K562 (cell line): Measurements from ENCODE around the gene HOXA4. TPM values are rescaled to one million over a fixed set of nuclear protein-coding genes. Genes with fewer than 3 reads are reported as not detected.

Experiments
- ATAC-seq: fragments of 200-7000 bp; cut with Tn5 transposase; 3 replicates; pipeline ENCODE4 v1.9.1; 2020; ENCODE audit warnings: moderate library complexity
- BruUV-seq: library from RNA; stranded (reverse); fragments of 400-500 nt; replicated peaks from 2 replicates; lab custom pipeline; 2021; lab: Mats Ljungman, UMichigan
- CTCF ChIA-PET: fragments of 300-600 bp; formaldehyde crosslinking; extraction: SDS; loops from one replicate; lab custom pipeline; 2021; ENCODE audit warnings: low intra/inter-chr PET ratio; lab: Yijun Ruan, JAX
- POLR2A ChIA-PET: fragments of 300-600, 350-650 bp; sonication (Branson Sonifier 250); formaldehyde crosslinking; extraction: SDS; loops from one replicate; lab custom pipeline; 2021; ENCODE audit warnings: antibody characterized with exemption, inconsistent platforms; lab: Yijun Ruan, JAX
- DNase-seq, 4 experiments: peaks; one replicate each; pipeline versions ENCODE4 v3.0.0 to v3.0.0-alpha.2; 2011 to 2018; ENCODE audit warnings: low spot score in 3 of 4, mixed read lengths in 3 of 4; ENCODE audit errors: extremely low read depth in 1 of 4
- FAIRE-seq: peaks from 2 replicates; lab custom pipeline; 2011; peaks lifted over from hg19 to GRCh38; lab: Jason Lieb, UNC
- H2AFZ ChIP-seq: 2 replicates; pipeline ENCODE4 v1.6.0; 2011; ENCODE audit warnings: low read depth, low read length, control low read depth, inconsistent platforms
- H3K27ac ChIP-seq: fragments of 200-600 bp; 3 replicates; pipeline ENCODE4 v1.8.0; 2011; ENCODE audit warnings: low read depth, mild to moderate bottlenecking, control low read depth, inconsistent platforms, low read length, moderate library complexity, mixed read lengths; ENCODE audit errors: extremely low read depth
- H3K27me3 ChIP-seq, 2 experiments: fragments of 300-600 bp in 1 of 2; 2 replicates in 1 of 2; 3 replicates in 1 of 2; pipeline versions ENCODE4 v1.6.0 to v1.8.0; 2011; ENCODE audit warnings: inconsistent platforms in 2 of 2, low read length in 2 of 2, mild to moderate bottlenecking in 1 of 2, mixed read lengths in 1 of 2, moderate library complexity in 1 of 2; ENCODE audit not compliant: control insufficient read depth in 2 of 2, insufficient read depth in 2 of 2
- H3K36me3 ChIP-seq: fragments of 300-600 bp; 3 replicates; pipeline ENCODE4 v1.8.0; 2011; ENCODE audit warnings: mild to moderate bottlenecking, low read length, inconsistent platforms; ENCODE audit not compliant: control insufficient read depth, insufficient read depth
- H3K4me1 ChIP-seq, 2 experiments: fragments of 200-600 bp in 1 of 2; replicated peaks in 1 of 2; 2 replicates in 1 of 2; 3 replicates in 1 of 2; pipeline versions ENCODE4 v1.5.1 to v1.8.0; 2011; ENCODE audit warnings: inconsistent platforms in 2 of 2, low read length in 2 of 2, mild to moderate bottlenecking in 1 of 2, mixed read lengths in 1 of 2, moderate library complexity in 1 of 2; ENCODE audit not compliant: control insufficient read depth in 2 of 2, insufficient read depth in 2 of 2
- H3K4me2 ChIP-seq: 2 replicates; pipeline ENCODE4 v1.6.1; 2011; ENCODE audit warnings: low read length, control low read depth, inconsistent platforms, mixed read lengths; ENCODE audit not compliant: insufficient read depth
- H3K4me3 ChIP-seq: fragments of 200-600 bp; sonication (generic), shearing (Covaris generic); 2 replicates; pipeline ENCODE4 v1.5.1; 2016; ENCODE audit warnings: control low read depth, inconsistent platforms
- H3K79me2 ChIP-seq: fragments of 200-600 bp; 3 replicates; pipeline ENCODE4 v1.8.0; 2011; ENCODE audit warnings: low read length, inconsistent platforms; ENCODE audit not compliant: control insufficient read depth, insufficient read depth
- H3K9ac ChIP-seq, 2 experiments: 2 replicates each; pipeline versions ENCODE4 v1.6.0 to v1.6.1; 2011; ENCODE audit warnings: low read depth in 2 of 2, low read length in 2 of 2, control low read depth in 1 of 2, inconsistent platforms in 1 of 2, mild to moderate bottlenecking in 1 of 2, mixed read lengths in 1 of 2; ENCODE audit not compliant: insufficient read depth in 1 of 2
- H3K9me1 ChIP-seq: one replicate; pipeline ENCODE4 v1.6.0; 2011; ENCODE audit warnings: inconsistent platforms, mild to moderate bottlenecking, low read length, moderate library complexity; ENCODE audit not compliant: control insufficient read depth, insufficient read depth
- H3K9me3 ChIP-seq: replicated peaks from 2 replicates; pipeline ENCODE4 v1.5.1; 2011; ENCODE audit warnings: low read depth, low read length, inconsistent platforms; ENCODE audit not compliant: control insufficient read depth, insufficient read depth
- H4K20me1 ChIP-seq: replicated peaks from 2 replicates; pipeline ENCODE4 v1.6.1; 2011; ENCODE audit warnings: low read length, inconsistent platforms, mixed read lengths; ENCODE audit not compliant: control insufficient read depth, insufficient read depth
- CCAR2 ChIP-seq: fragments of 200-400 bp; formaldehyde crosslinking; IDR thresholded peaks from 2 replicates; pipeline ENCODE4 v1.6.1; 2017; ENCODE audit warnings: mild to moderate bottlenecking, low read depth, low read length
- FOSL1 ChIP-seq: fragments of 200-800 bp; sonication (Bioruptor generic); conservative IDR thresholded peaks from 2 replicates; pipeline ENCODE4 v1.6.1; 2016; ENCODE audit warnings: missing genetic modification characterization, missing compliant biosample characterization
- GTF2F1 ChIP-seq: IDR thresholded peaks from 2 replicates; pipeline ENCODE4 v1.6.1; 2011; ENCODE audit warnings: low read depth, low read length, improper control_type of control experiment
- LARP7 ChIP-seq: fragments of 450-650 bp; IDR thresholded peaks from 2 replicates; pipeline ENCODE4 v1.6.1; 2016
- MEF2A ChIP-seq: IDR thresholded peaks from 2 replicates; pipeline ENCODE4 v1.6.1; 2011; ENCODE audit warnings: low read depth, mild to moderate bottlenecking, low read length, moderate library complexity; ENCODE audit not compliant: control insufficient read depth
- NELFE ChIP-seq: IDR thresholded peaks from 2 replicates; pipeline ENCODE4 v1.6.1; 2011; ENCODE audit warnings: mild to moderate bottlenecking; ENCODE audit not compliant: insufficient read depth, insufficient read length
- RAD51 ChIP-seq: fragments of 450-650 bp; IDR thresholded peaks from 2 replicates; pipeline ENCODE4 v1.7.1; 2016; ENCODE audit warnings: low read depth, mild to moderate bottlenecking, borderline replicate concordance
- SOX6 ChIP-seq: fragments of 450-650 bp; IDR thresholded peaks from 2 replicates; pipeline ENCODE4 v1.6.1; 2014; ENCODE audit warnings: mild to moderate bottlenecking
- WGBS: fragments of 100-300 bp; shearing (Covaris generic); methylation state at CpG from one replicate; pipeline ENCODE4 v1.1.6; 2016; ENCODE audit warnings: low coverage, mixed read lengths; ENCODE audit not compliant: insufficient coverage; ENCODE audit errors: missing lambda C conversion rate; 5-methylcytosine and 5-hydroxymethylcytosine counted together
- in situ Hi-C: fragments of 300-500 bp; cut with MboI; formaldehyde crosslinking; loops from 4 replicates; pipeline ENCODE4 v1.15.0; 2018; ENCODE audit warnings: inconsistent platforms, mixed read lengths
- intact Hi-C: fragments of 100-400 bp; cut with micrococcal nuclease; formaldehyde crosslinking; loops from 2 replicates; pipeline ENCODE4 v1.14.2; 2022
- polyA plus RNA-seq, 8 experiments: library from polyadenylated mRNA; depleted of rRNA in 4 of 8; stranded (reverse) in 5 of 8; unstranded in 3 of 8; fragments of >200 nt; fragmentation: Nextera tagmentation in 2 of 8; fragmentation: Illumina TruSeq in 1 of 8; extraction: Ambion mirVana in 2 of 8; extraction: Trizol in 1 of 8; gene quantifications; 2 replicates each; pipeline versions ENCODE4 v1.2.1 to v1.2.3, GENCODE V29; 2011 to 2014; ENCODE audit warnings: inconsistent platforms in 1 of 8, missing spikeins in 1 of 8
- total RNA-seq, 7 experiments: library from RNA; depleted of rRNA in 6 of 7; stranded (reverse); fragments of >200 nt in 6 of 7; fragmentation: Illumina TruSeq in 2 of 7; extraction: Trizol in 2 of 7; gene quantifications; 2 replicates each; pipeline versions ENCODE4 v1.2.1 to v1.2.3, GENCODE V29; 2011 to 2021; ENCODE audit warnings: low replicate concordance in 1 of 7

The HOXA4 gene
- total and polyA plus RNA-seq, 9 of the 15 experiments (the other 6 are each of a cell fraction or from before 2014, with no cell fraction given): not detected

DNA sequence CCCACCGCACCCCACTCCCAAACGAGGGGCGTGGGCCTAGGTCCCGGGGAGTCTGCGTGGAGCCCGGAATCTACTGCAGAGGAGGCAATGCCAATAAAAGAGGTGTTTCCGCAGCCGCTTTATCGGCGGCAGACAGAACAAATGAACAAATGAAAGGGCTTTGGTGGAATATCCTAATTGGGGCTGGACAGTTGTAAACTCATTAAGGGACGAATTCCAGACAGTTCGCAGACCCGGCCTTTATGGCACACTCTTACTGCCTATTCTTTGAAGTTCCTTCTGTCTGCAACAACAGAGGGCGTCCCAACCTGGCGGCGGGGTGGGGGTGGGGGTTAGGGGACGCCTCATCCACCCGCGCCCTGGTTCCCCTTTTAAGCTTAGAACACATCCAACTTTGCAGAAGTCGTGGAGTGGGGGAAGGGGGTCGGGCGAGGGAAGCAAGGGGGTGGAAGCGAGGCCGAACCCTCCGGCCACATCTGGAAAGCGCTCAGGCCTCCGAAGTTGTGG is 30.7 kb upstream of the HOXA4 start:
- DNase-seq (peak in 2 of 4 experiments; percentile 26 to 33), FAIRE-seq (no peak), ATAC-seq (no peak; the same call in 2 of the 3 replicates)
- Histone ChIP-seq H3K27me3 (peaks cover 18 to 74% of the 10 kb centered on the region in 2 experiments), H3K9me1 (no peaks in the 10 kb centered on the region), H3K4me1 (peaks cover 0 to 26% of the 10 kb centered on the region in 2 experiments; a peak in 2 of 5 replicates), H3K27ac (no peak overlapping the region), H2AFZ (peak overlapping the region; percentile 83), H3K79me2 (no peaks in the 10 kb centered on the region), H3K9ac (peak overlapping the region in 1 of 2 experiments; percentile 66; a peak in 1 of 4 replicates), H3K36me3 (no peaks in the 10 kb centered on the region), H3K9me3 (no peaks in the 10 kb centered on the region), H3K4me2 (peak overlapping the region; percentile 70), H4K20me1 (no peaks in the 10 kb centered on the region), H3K4me3 (peak overlapping the region; percentile 14)
- in situ Hi-C loops (loop anchor here (25.0 kb wide), 3 partner anchors 649 to 1274 kb away; no protein-coding TSS in a partner anchor), intact Hi-C loops (loop anchor here (2.0 to 5.0 kb wide), 5 partner anchors 299 to 1269 kb away; partner anchors contain the start of genes SKAP2 and SNX10)
- 4% methylated on average over 18 of the region's 27 CpGs for WGBS
- no peak for TF ChIP-seq GTF2F1
- no peak for TF ChIP-seq RAD51
- no peak for TF ChIP-seq LARP7
- no peak for TF ChIP-seq NELFE
- no peak for TF ChIP-seq MEF2A
- TF ChIP-seq SOX6: no peak
- no peak for TF ChIP-seq CCAR2
- TF ChIP-seq FOSL1 (tag): no peak
- CTCF ChIA-PET: interaction anchor here (0.6 to 2.5 kb wide), 7 partner anchors 35 to 793 kb away, joined by 3 to 16 read pairs (median 4); no protein-coding TSS in a partner anchor
- POLR2A ChIA-PET: interaction anchor here (0.7 to 1.5 kb wide), 4 partner anchors 9 to 649 kb away, joined by 3 to 4 read pairs (median 3); no protein-coding TSS in a partner anchor
- BruUV-seq: no TSS peak
